Parathyroid adenoma (tissue), 2 donors: ENCODE measurements around the gene DOCK10.
A peak's percentile ranks its signal among the peaks of the same experiment; 100 is the strongest.

Experiments
- H2AFZ ChIP-seq: fragments of 300-600 bp; sonication (generic); one replicate; pipeline ENCODE4 v1.7.0; 2017; ENCODE audit warnings: antibody characterized with exemption, mild to moderate bottlenecking
- H3K27ac ChIP-seq: fragments of 300-600 bp; sonication (generic); one replicate; pipeline ENCODE4 v1.7.0; 2017
- H3K27me3 ChIP-seq: fragments of 300-600 bp; sonication (generic); one replicate; pipeline ENCODE4 v1.7.0; 2017; ENCODE audit warnings: low read length; ENCODE audit not compliant: control insufficient read depth, insufficient read depth
- H3K36me3 ChIP-seq: fragments of 300-600 bp; sonication (generic); one replicate; pipeline ENCODE4 v1.7.0; 2017; ENCODE audit warnings: low read length; ENCODE audit not compliant: control insufficient read depth, insufficient read depth
- H3K4me1 ChIP-seq: fragments of 300-600 bp; sonication (generic); one replicate; pipeline ENCODE4 v1.7.0; 2017; ENCODE audit warnings: control low read depth
- H3K4me2 ChIP-seq: fragments of 300-600 bp; sonication (generic); one replicate; pipeline ENCODE4 v1.7.0; 2017; ENCODE audit warnings: low read length
- H3K4me3 ChIP-seq: fragments of 300-600 bp; sonication (generic); one replicate; pipeline ENCODE4 v1.7.0; 2017; ENCODE audit warnings: low read depth, low read length
- H3K79me2 ChIP-seq: fragments of 300-600 bp; sonication (generic); one replicate; pipeline ENCODE4 v1.7.0; 2017; ENCODE audit warnings: control low read depth
- H3K9ac ChIP-seq: fragments of 300-600 bp; sonication (generic); one replicate; pipeline ENCODE4 v1.7.0; 2017; ENCODE audit warnings: mild to moderate bottlenecking
- H3K9me3 ChIP-seq: fragments of 300-600 bp; sonication (generic); one replicate; pipeline ENCODE4 v1.7.0; 2017; ENCODE audit warnings: low read length; ENCODE audit not compliant: control insufficient read depth
- CTCF ChIP-seq: fragments of 300-600 bp; sonication (generic); IDR thresholded peaks from one replicate; pipeline ENCODE4 v1.7.0; 2017; ENCODE audit warnings: antibody characterized with exemption, mild to moderate bottlenecking
- donor health status: primary hyperparathyroidism.

The DOCK10 gene

GRCh38 chr2:224723586-224724217 lies 318.6 kb downstream of the DOCK10 start:
- Histone ChIP-seq H3K4me3 (no peak overlapping the region), H3K4me1 (peaks cover 7% of the 10 kb centered on the region), H3K9ac (no peak overlapping the region), H2AFZ (no peak overlapping the region), H3K36me3 (no peaks in the 10 kb centered on the region), H3K27ac (no peak overlapping the region), H3K27me3 (no peaks in the 10 kb centered on the region), H3K9me3 (no peaks in the 10 kb centered on the region), H3K79me2 (no peaks in the 10 kb centered on the region), H3K4me2 (no peak overlapping the region)
- TF ChIP-seq CTCF: no peak

- Histone ChIP-seq H3K9me3 (no peaks in the 10 kb centered on the region), H3K4me1 (peaks cover 7% of the 10 kb centered on the region), H3K4me2 (no peak overlapping the region), H3K4me3 (no peak overlapping the region), H2AFZ (peak overlapping the region; percentile 61), H3K27me3 (no peaks in the 10 kb centered on the region), H3K9ac (no peak overlapping the region), H3K79me2 (no peaks in the 10 kb centered on the region), H3K27ac (no peak overlapping the region), H3K36me3 (no peaks in the 10 kb centered on the region)
- TF ChIP-seq CTCF: no peak
Observed at GRCh38 chr2:224722770-224723169, 319.5 kb downstream of the DOCK10 start.

GRCh38 chr2:224722250-224722649 lies 320.0 kb downstream of the DOCK10 start:
- no peak overlapping the region for H3K27ac ChIP-seq
- peaks cover 7% of the 10 kb centered on the region for H3K4me1 ChIP-seq
- no peak overlapping the region for H2AFZ ChIP-seq
- no peak overlapping the region for H3K9ac ChIP-seq
- no peak overlapping the region for H3K4me3 ChIP-seq
- H3K27me3 ChIP-seq: no peaks in the 10 kb centered on the region
- no peaks in the 10 kb centered on the region for H3K36me3 ChIP-seq
- no peak overlapping the region for H3K4me2 ChIP-seq
- H3K9me3 ChIP-seq: no peaks in the 10 kb centered on the region
- no peak for TF ChIP-seq CTCF
- H3K79me2 ChIP-seq: no peaks in the 10 kb centered on the region

GRCh38 chr2:224716921-224717320 lies 325.3 kb downstream of the DOCK10 start:
- Histone ChIP-seq H3K4me2 (no peak overlapping the region), H3K79me2 (no peaks in the 10 kb centered on the region), H3K9ac (no peak overlapping the region), H3K36me3 (no peaks in the 10 kb centered on the region), H3K9me3 (no peaks in the 10 kb centered on the region), H3K4me3 (no peak overlapping the region), H2AFZ (no peak overlapping the region), H3K4me1 (no peaks in the 10 kb centered on the region), H3K27ac (no peak overlapping the region), H3K27me3 (no peaks in the 10 kb centered on the region)
- TF ChIP-seq CTCF: no peak

- Histone ChIP-seq H3K4me3 (no peak within 1 kb of the TSS), H3K9me3 (no peaks in the 10 kb centered on the region), H3K36me3 (no peaks in the 10 kb centered on the region), H3K4me2 (no peak within 1 kb of the TSS), H3K79me2 (no peaks in the 10 kb centered on the region), H3K27ac (no peak within 1 kb of the TSS), H3K27me3 (no peaks in the 10 kb centered on the region), H3K9ac (no peak within 1 kb of the TSS), H3K4me1 (no peaks in the 10 kb centered on the region), H2AFZ (no peak within 1 kb of the TSS)
- no peak for TF ChIP-seq CTCF
Observed at GRCh38 chr2:224716201-224716600, 326.1 kb downstream of the DOCK10 start, which contains the start of gene CCDC195. CCDC195 (minus strand) TSS chr2:224716365; CDS start chr2:224716365, 0 bp downstream.
